K562 (cell line): ENCODE results near the gene IFNA7.
"Not testable (repeated sequence)": the region's sequence is repeated elsewhere in the genome, so short reads cannot be mapped to it uniquely, and the experiment has no call there.

ENCODE experiments used
- POLR2A ChIP-seq: fragments of 450-650 bp; conservative IDR thresholded peaks from 2 replicates; pipeline ENCODE4 v1.6.1; 2016
- SMARCE1 ChIP-seq: fragments of 450-650 bp; IDR thresholded peaks from 2 replicates; pipeline ENCODE4 v1.7.1; 2016; ENCODE audit warnings: mild to moderate bottlenecking
- ZKSCAN1 ChIP-seq: fragments of 150-350 bp; IDR thresholded peaks from 2 replicates; pipeline ENCODE4 v1.6.1; 2016; ENCODE audit warnings: low read depth, low read length
- ZNF589 ChIP-seq: fragments of 200-800 bp; sonication (Bioruptor generic); IDR thresholded peaks from 2 replicates; pipeline ENCODE4 v1.6.1; 2016; ENCODE audit warnings: low read depth, missing genetic modification characterization, missing compliant biosample characterization

DNA sequence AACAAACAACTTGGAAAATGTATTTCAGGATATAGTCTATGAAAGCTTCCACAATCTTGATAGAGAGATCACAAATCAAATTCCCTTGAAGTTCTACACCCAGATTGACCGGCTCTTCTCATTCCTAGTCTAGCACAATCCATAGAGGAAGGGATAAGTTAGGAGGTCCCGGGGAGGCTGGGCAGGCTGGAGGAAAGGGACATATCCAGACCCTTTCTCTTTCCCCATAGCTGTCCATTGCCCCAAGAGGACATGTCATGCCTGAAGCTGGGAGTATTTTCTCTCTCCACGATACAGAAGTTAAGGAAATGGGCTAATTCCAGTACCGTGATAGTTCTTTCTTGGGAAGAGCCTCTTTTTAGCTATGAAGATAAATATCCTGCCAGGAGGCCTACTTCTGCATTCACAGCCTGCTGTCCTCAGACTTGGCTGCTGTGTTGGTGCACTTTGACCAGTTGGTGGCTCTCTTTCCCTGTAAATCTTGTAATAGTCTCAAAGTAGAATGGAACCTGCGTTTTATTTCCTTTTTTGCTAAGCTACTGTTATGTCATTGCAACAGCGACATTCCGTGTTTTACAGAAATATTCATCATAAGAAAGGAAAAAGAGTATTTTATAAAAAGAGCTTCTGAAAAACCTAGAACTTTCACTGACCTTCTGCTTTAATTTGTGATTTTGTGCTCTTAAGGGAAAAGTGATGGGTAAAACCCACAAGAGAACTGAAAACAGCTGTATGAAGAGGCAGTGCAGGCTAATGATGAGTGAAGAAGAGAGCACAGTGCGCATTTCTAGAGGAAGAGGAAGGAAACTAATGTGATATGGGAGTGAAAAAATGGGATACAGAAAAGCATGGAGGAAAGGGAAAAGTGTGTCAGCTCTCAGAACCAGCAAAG lies 33.7 kb upstream of the IFNA7 start:
- not testable (repeated sequence) for TF ChIP-seq POLR2A; ZKSCAN1; SMARCE1; ZNF589 (CRISPR knock-in tag)
